Hematopoietic multipotent progenitor cell treated with erythropoietin and hydrocortisone succinate and interleukin-3 and kit ligand, for 17 days (in vitro differentiated cells): Measurements from ENCODE around the gene KANSL1.

ENCODE experiments used
- DNase-seq: peaks from one replicate; pipeline ENCODE4 v3.0.0-alpha.2; 2015; ENCODE audit warnings: low spot score

The KANSL1 gene

DNA sequence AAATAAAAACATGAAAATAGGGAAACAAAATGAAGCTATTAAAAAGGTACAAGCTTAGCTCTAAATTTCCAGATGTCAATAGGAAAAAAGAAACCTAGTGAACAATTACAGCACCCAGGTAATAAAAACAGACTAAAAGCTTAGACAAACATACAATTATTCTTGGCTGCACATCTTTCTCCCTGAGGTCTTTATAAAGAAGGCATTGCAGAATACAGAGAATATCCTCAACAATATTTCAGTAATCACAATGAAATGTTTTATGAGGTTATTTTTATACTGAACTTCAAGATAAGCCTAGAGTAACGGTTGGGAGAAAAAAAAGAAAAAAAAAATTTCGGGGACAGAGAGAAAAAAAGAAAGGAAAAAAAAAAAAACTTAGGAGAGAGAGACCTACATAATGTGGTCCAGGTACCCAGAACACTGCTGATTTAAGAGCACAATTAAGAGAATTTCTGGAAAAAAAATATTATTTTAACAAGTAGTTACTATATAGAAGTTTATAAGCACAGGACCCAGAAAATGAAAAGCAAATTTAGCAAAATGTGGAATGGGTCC is 26.5 kb downstream of the KANSL1 start:
- no peak for DNase-seq

DNA sequence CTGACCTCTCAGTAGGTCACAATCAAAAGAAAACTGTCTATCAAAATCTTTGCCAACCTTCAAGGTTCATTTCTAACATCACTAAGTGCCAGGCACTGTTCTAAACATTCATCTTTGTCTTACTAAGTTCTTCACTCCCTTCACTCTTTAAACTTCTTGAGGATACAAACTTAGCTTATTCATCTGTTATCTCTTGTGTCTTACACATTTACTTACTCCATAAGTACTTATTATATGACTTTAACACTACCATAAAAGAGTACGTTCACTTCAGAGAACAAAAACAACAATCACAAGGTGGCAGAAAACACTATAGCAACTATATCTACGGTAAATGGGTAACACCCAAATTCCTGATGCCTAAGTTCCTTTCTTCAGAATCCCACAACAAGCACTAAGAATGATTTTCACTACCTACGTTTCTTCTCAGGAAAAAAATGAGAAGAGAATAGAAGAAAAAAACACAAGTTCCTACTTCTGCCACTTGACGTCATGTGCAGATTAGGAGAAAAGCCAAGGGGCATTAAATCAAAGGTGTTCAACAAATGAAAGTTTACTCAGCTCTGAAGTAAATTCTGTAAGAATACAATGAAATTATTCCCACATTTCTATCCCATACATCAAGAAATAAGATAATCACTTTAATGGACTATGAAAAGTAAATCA is 29.2 kb downstream of the KANSL1 start:
- no peak for DNase-seq

DNA sequence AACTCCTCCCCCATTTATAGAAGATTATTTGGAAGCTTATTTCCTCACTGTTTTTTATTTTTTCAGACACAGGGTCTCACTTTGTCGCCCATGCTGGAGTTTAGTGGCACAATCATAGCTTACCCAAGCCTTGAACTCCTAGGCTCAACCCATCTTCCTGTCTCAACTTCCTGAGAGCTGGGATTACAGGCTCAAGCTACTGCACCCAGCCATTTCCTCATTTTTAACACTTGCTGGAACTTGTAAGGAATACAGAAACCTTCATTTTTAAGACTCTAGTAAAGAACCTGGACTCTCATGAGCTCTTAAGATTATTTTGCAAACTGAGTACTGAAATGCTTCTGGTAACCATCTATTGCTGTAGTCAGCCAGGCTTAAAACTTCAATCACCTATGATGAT is 29.9 kb downstream of the KANSL1 start:
- DNase-seq = no peak

DNA sequence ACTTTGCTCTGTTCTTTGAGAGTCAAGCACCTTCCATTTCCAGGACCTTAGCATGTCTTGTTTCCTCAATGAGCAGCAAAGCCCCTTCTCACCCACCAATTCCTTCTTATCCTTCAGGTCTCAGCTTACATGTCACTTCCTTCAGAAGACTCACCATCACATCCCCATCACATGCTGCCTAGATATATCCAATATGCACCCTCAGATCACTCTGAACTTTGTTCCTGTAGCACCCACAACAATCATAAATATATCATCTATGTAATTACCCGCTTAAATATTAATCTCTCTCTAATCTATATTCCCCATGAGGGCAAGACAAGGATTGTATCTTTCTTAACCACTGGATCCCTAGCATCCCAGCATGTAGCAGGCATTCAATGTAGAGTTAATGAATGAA is 30.4 kb downstream of the KANSL1 start:
- DNase-seq = no peak

DNA sequence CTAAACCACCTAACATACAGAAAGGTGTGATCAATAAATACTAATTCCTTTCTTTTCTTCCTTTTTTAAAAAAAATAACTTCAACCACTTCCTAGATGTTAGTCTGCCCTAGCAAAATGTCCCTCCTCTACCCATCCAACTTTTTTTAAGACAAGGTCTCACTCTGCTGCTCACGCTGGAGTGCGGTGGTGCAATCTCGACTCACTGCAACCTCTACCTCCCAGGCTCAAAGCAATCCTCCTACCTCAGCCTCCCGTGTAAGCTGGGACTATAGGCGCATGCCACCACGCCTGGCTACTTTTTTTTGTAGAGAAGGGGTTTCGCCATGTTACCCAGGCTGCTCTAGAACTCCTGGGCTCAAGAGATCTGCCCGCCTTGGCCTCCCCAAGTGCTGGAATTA is 33.1 kb downstream of the KANSL1 start:
- DNase-seq = no peak

DNA sequence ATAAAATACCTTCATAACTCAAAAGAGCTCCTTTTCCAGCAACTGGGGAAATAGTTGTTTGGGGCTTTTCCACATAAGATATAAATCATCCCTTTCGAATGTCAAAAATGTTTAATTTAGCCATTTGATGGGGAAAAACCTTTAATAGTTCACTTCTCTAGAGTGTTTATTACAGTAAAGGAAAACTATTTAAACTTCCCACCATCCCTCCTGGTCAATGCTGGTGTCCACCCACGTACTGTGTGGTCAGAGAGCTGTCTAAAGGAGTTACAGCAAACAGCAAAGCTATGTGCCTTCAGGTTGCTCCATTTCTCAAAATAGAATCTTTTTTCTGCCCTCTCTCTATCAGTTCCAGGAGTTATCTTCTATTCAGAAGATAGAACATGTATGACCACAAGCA is 33.5 kb downstream of the KANSL1 start:
- no peak for DNase-seq

DNA sequence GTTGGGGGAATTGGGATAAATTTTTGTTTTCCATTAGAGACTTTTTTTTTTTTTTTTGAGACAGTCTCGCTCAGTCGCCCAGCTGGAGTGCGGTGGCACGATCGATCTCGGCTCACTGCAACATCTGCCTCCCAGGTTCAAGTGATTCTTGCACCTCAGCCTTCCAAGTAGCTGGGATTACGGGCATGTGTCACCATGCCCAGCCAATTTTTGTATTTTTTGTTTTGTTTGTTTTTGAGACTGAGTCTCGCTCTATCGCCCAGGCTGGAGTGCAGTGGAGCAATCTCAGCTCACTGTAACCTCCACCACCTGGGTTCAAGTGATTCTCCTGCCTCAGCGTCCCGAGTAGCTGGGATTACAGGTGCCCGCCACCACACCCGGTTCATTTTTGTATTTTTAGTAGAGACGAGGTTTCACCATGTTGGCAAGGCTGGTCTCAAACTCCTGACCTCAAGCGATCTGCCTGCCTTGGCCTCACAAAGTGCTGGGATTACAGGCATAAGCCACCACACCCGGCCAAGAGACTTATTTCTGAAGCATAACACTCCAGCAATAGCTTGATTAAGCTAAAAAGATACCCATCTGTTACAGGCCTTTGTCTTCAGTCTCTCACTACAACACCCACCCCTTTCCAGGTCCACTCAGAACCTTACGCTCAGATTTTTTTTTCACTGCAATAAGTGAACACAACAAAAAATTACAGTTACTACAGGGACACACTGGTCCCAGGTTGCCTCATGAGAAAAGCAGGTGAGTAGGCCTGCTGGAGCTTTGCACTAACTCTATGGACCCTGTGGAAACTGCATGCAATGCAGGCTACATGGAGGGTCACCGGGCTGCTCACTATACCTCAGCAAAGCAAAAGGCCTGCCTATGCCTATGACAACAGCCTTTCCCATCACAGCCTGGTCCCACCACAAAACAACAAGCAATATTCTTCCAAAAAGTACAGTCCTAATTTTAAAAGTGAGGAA is 34.6 kb downstream of the KANSL1 start:
- DNase-seq = no peak

DNA sequence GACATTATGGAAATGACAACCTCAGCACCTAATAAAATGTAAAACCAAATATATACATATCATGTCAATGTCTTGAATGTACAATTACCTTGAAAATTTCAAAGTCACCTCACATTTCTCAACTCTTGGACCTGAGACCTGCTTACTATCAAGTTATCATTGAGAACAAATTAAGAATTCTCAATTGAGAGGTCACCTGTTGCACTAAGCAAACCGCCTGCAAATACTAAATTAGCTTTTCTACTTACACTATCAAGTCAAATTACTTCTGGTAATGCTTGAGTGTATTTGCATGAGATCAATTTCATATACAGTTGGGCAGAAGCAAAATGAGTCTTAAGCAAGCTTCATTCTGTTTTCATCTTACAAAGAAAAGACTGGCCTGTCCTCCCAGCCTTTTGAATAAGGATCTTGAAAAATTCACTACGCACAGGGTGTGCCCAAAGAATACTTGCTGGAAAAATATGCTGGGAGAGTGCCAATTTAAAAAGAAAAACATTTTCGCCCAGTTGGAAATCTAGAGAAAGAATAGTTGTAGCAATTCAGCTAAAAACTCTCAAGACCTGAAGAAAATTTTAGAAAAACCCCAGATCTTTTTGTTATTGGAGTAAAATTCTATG is 35.7 kb downstream of the KANSL1 start:
- DNase-seq = no peak

DNA sequence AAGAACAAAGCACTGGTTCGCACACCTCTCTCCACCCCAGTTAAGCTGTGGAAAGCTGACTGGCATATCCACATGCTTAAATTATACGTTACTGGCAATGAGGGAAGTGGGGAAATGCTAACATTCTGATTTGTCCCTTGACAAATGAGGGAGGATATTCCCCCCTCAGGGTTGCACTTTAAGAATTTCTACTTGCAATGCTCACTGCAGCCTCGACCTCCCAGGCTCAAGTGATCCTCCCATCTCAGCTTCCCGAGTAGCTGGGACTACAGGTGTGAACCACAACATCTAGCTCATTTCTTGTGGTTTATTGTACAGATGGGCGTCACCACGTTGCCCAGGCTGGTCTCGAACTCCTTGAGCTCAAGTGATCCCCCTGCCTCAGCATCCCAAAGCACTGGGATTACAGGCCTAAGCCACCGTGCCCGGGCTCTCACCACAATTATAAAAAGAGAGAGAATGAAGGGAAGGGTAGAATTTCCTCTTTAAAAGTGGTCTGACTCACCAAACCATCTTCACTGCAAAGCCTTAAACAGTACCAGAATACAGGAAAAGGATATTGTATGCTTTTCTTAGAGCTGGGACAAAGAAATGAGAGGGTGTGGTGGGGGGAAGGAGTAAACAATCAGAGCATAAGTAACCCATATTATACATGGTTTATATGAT is 38.9 kb downstream of the KANSL1 start:
- no peak for DNase-seq

DNA sequence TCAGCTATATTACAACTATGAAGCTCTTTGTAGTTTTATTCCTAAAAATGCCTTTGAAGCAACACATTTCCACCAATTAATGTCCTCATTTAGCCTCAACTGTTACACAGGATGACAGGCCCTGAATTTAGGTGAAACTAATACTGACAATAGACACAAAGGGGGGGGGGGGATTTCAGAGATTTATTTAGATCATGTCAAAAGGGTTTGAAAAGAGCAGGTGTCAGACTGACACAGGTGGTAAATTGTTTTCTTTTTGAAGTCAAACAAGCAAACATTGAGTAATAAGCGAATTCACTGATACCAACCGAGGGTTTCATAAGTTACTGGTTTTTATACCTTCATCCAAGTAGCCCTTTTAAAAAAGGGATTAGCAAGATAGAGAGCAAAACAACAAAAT is 40.8 kb downstream of the KANSL1 start:
- no peak for DNase-seq

DNA sequence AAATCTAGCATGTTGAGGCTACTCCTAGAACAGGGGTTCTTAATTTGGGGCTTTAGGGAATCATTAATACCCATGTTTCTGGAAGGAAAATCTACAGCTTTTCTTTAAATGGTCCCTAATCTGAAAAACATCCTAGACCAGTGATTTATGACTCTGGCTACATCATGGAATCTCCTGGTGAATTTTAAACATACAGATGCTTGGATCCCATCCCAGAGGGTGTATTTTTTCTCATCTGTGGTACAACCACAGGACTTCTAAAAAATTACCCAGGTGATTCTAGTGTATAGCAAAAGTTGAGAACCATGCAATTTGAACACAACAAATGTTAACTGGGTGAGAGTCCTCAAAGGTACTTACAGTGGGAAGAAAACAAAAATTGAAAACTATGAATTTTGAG is 41.5 kb downstream of the KANSL1 start:
- no peak for DNase-seq

DNA sequence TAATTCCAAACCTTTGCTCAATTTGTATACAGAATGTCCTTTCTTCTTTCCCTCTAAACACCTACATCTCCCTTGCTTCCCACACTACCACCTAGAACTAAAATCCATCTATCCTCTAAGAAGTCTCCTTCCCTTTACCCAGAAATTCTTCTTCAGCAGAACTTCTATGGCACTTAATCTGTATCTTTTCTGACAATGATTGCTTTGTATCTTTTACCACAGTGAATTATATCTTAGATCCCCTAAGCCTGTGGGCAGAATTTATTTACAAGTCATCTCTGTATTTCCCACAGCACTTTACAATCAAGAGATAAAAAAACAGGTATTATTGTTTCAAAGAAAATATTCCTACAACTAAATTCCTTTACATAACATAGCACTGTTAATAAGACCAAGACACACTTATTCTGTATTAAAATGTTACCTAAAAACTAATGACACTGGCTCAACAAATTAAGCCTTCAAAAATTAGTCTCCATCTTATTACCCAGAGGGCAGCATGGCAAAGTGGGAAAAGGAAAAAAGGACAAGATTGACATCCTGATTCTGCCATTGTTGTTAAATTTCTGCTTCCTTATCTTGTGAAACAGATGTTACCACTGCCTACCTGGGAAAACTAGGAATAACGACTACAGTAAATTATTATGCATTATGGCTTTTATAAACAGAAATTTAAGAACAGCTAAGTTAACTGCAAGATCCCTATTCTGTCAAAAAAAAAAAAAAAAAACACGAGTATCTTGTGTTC is 42.8 kb downstream of the KANSL1 start:
- DNase-seq = no peak

DNA sequence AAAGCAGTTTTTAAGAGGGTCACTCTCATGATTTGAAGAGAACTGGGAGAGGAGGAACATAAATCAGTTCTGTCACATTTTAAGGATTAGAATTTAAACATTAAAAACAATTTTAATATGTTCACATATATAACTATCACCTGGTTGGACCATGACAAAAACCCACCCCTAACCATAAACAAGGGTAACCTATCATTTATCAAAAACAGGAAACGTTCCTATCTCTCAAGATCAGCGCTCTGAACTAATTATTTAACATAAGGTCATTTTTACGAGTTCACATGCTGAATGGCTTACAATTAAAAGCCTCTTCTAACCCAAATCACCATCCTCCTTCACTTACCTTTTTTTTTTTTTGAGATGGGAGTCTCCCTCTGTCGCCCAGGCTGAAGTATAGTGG is 45.0 kb downstream of the KANSL1 start:
- DNase-seq = no peak

DNA sequence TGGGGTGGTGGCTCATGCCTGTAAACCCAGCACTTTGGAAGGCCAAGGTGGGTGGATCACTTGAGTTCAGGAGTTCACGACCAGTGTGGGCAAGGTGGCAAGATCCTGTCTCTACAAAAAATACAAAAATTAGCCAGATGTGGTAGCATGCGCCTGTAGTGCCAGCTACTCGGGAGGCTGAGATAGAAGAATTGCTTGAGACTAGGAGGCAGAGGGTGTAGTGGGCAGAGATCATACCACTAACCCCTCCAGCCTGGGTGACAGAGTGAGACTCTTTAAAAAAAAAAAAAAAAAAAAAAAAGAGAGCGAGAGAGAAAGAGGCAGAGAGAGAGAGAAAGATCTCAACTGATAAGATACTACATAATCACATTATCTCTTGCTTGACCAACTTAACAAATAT is 45.9 kb downstream of the KANSL1 start:
- DNase-seq = no peak

DNA sequence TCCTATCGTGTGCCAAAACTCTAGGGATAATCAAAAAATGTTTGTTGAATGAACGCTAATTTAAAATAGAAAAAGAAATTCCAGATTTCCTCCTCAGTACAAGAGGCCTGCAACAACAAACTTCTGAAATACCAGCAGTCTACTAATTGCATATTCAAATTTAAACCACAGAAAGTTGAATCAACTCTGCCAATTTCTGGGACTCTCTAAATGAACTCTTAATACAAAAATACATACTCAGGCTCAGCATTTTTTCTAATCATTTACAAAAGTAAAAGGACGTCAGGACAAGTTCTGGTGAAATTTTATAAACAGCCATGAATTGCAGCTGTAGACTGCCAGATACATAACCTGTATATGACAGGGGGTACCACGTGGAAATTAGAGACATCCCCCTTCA is 49.0 kb downstream of the KANSL1 start:
- DNase-seq = no peak

DNA sequence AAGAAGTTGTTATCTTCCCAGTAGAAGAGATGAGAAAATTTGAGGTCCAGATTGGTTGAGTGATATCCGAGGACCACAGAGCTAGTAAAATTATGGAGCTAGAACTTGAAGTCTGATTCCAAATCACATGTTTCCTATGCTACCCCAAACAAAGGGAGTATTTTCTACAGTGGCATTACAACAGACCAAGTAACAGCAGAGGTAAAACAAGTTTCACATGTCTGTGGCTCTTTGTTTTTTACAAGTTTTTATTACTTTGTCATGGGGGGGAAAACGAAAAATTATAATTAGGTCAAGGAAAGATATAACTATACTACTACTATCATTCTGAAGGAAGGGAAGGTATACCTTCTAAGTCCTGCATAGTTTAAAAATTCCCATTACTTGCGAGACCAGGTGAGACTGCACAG is 49.4 kb downstream of the KANSL1 start:
- DNase-seq = no peak

DNA sequence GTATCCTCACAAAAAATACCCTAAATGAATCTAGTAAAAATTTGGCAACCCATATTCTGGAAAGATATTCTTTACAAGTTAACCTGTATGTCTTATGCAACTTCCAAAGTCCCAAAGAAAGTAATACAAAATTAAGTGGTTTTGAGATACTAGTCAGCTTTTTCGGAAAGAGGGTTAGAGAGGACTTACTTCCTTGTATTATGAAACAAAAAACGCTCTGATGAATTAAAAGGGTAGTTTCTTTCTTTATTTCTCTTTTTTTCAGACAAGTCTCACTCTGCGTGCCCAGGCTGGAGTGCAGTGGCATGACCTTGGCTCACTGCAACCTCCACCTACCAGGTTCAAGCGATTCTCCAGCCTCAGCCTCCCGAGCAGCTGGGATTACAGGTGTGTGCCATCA is 51.6 kb downstream of the KANSL1 start:
- DNase-seq = no peak

DNA sequence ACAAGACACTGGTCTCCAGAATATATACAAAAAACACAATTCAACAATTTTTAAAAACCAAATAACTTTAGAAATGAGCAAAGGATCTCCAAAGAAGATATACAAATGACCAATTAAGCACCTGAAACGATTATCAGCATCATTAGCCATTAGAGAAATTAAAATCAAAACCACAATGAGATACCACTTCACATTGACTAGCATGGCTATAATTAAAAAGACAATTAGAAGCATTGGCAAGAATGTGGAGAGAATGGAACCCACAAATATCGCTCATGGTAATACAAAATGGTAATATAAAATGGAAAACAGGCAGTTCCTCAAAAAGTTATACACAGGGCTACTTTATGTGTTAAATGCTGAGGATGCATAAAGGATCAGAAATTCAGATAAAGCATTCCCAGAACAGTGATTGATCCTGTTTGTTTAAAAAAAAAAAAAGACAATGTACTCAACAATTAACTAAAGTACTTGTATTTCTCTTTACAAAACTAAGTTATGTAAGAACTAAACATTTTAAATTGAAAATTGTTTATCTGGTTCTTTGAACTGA is 52.5 kb downstream of the KANSL1 start:
- DNase-seq = no peak

DNA sequence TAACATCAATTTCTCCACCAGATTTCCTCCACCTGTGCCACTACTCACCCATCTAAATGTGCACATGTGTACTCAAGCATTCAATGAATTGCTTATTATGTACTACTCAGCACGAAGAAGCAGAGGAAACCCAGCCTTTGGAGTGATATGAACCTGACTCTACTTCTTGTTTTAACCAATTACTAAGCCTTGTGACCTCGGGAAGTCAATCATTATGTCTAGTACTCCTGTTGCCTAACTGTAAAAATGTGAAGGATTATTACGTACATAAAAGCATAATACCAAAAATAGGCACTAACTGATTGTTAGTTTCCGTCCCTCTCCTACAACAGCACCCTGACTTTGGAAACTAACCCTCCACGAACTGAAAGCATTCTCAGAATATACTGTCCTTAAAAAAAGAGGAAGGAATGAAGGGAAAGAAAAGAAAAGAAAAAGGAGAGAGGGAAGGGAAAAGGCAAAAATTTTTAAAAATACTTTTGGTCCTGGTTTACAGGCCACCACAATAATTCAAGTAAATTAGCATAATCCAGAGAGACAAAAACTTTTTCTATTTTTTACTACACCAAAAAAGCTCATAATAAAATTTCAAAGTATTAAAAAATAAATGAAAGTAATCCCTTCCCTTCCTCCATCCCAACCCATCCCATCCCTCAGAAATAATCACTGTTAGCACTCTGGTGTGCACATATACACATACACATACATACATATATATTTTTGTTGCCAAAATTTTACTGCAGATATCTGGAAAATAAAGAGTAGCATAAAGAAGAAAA is 53.6 kb downstream of the KANSL1 start:
- DNase-seq = no peak

DNA sequence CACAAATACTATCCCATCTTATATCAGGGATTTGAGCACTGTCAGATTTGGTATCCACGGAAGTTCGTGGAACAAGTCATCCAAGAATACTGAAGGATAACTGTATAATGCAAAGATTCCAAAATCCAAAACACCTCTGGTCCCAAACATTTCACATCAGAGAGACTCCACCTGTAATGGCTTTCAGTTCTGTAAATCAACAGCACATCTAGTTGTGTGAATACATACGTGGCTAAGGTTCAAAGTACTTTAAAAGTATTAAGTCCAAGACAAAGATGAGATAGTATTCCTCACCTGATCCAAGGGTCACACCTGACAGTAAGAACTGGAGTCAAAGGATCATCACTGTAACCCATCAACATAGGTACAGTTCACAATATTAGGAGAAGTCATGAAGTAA is 54.8 kb downstream of the KANSL1 start:
- DNase-seq = no peak
